Iris pigment epithelial cell (primary cell): Measurements from ENCODE around the gene SERPINA10.
"Not testable (repeated sequence)": the region's sequence is repeated elsewhere in the genome, so short reads cannot be mapped to it uniquely, and the experiment has no call there.

Experiments
- DNase-seq: peaks from one replicate; pipeline ENCODE4 v3.0.0-alpha.2; 2011; ENCODE audit warnings: low read depth

The SERPINA10 gene

DNA sequence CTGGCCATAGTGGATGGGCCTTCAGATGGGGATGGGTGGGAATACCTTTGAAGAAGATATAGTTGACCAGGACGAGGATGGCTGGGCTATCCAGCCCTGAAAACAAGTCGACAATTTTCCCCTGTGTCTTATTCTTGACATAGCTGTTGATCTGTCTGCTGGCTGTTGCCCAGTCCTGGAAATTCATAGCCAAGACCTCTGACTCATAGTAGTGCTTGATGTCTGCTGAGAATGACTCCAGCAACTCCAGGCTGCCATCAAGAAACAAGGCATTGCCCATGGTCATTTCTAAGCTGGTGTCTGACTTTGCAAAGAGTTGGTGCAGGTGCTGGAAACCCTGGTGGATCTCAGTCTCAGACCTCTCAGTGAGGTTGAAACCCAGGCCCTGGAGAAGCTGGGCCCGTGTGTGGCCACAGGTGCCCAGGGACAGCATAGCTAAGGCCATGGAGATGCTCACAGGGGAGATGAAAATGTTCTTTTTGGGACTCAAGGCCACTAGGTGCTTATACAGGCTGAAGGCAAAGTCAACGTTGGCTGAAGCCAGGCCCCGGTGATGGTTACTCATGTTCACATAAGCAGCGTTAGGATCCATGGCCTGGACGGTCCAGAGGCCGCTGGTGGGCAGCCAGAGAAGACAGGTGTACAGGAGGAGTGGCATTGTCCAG lies 21.1 kb upstream of the SERPINA10 start:
- DNase-seq, result peak; percentile 18

DNA sequence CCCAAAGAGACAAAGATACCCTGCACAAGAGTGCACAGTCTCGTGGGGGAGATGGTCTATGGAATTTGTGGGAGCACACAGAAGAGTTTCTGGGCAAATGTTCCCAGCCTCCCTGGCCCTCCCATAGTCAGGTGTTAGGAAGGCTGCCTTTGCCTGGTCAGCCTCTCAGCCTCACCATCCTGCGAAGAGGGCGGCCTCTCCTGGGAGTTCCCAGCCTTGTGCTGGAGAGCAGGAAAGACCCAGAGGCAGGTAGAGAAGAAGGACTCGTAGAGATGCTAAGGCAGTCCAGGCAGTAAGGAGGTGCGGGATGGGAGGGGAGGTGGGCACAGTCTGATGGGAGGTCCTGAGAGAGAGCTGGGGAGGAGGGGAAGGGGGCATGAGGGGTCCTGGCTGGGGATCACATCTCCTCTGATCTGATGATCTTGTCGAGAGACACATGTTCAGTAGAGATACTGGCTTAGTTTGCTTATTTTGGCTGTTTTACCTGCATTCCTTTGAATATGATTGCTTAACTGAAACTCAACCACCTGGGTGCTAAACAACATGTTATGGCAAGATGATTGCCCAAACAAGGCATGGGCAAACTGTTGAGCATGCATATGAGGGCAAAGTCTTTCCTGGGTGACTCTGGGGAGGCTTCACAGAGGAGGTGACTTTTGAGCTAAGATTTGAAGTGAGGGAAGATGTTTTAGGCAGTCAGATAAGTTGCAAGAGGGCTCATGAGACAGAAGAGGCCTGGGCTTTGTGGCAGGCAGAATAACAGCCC lies 19.6 kb upstream of the SERPINA10 start:
- DNase-seq, result no peak

DNA sequence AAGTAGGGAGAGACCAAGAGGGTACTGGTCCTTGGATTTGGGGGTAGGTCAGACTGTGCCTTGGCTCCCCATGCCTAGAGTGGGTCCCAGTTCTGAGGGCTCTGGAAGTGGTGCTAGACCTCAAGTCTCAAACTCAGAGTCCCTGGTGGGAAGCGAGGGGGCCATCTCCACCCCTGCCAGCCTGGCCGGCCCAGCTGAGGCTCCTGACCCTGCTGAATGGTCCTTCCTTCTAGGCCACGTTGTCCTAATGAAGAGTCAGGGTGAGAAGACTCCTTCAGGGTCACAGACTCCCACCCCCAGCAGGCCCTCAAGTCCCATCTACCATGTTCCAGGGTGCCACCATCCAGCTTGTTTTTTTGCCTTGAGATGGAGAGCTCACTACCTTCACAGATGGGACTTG lies 17.2 kb upstream of the SERPINA10 start:
- DNase-seq, result no peak

DNA sequence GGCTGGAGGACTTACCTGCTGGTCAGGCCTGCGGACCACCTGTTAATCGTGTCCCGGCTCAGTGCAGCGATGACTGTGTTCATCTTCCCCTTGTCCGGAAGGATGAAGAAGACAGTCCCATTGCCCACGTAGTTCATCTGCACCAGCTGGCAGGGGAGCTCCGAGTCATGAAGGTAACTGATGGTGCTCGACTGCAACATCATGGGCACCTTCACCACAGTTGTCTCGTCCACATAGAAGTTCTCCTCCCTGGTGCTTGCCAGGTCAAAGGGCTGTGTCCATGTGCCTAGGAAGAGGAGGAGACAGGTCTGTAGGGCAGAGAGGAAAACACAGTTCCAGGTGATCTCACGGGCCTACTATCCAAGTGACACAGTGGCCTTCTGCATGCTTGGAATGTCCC lies 16.7 kb upstream of the SERPINA10 start:
- no peak for DNase-seq

DNA sequence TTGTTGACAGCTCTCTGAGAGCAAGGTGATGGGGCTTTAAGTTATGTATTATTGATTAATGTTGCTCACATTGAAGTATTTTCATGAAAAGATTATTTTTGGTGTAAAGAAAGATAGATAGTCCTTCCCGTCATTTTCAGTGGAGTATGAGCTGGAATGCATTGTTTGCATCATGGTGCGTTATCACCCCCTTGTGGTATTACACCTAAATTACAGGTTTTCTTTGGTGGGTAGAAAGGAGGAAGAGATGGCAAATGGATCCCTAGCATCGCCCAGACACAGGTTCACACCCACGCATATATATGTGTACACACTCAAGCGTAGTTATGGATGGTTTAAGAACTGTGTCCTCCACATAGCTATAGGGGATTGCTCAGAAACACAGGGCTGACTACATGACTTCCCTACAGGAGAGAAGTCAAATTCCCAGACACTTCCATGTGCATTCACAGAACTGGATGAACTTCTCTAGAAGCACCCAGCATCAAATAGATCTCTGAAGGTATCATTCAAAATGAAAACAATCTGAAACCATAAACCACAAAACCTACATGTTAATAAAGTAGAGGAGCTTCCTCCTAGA lies 14.4 kb upstream of the SERPINA10 start:
- peak; percentile 11 for DNase-seq

DNA sequence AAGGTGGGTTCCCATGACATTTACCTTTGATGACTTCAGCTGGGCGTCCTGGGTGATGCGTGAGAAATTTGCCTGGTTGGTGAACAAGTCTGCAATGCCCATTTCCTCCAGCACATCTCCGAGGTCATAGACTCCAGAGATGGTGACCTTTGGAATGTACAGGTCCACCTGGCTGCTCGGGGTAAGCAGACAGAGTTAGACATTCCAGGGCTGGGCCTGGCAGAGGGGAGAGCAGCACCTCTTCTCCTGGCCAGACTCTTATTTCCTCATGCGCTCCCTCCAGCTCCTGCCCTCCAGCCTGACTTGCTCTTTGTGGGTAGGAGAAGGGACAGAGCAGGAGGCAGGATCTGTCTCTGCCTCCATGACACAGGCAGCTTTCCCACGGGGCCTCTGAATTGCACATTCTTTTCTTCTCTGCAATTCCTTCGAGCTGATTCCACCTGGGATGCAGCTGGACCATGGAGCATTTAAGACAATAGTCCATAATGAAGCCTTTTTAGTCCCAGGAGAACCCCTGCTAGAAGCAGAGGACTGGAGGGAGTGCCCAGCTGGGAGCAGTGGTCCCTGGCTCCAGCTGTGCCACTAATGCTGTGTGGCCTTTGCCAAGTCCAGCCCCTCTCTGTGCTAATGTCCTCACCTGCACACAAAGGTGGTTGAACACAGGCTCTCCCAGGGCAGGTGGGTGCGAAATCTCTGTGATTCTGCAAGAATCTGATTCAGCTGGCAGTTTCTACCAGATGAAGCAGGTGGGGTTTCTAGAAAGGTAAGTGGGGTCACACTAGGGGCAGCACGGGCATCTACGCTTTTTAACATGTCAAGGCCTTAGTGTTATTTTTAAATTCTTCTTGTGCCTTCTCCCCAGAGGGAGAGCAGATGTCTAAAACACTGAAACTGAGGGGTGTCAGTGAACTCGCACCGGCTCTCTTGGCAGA lies 13.2 kb upstream of the SERPINA10 start:
- DNase-seq, result no peak

DNA sequence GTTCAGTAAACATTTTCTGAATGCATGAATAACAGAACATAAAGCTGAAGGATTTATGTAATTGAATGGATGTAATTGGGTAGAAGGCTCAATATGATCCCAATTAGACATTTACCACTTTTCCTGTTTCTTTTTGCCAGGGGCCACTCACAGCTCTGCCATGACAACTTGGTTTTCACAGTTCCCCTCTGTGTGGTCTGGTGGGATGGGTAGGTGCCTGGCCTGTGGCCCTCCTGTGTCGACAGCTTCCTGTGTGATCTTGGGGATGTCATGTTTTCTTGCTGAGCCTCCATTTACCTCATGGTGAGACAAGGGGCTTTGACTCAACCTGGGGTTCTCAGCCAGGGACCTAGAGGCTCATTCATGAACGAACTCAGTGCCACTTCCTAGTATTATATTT lies 12.6 kb upstream of the SERPINA10 start:
- DNase-seq, result no peak

DNA sequence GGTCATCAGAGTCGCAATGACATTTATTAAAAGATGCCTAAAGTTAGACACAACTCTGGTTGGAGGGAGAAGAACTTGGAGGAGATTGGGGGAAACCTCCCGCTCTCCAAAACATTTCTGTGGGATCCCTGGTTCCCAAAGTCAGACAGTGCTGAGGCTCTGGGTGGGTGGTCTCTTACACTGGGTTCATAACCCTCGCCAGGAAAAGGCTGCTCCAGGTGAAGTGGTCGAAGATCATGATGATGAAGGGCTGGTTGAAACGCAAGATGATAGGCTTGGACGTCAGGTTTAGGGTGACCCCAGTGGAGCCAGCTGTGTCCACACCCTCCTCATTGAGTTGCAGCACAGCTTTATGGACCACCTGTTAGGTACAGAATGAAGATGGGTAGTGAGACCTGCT lies 11.2 kb upstream of the SERPINA10 start:
- no peak for DNase-seq

DNA sequence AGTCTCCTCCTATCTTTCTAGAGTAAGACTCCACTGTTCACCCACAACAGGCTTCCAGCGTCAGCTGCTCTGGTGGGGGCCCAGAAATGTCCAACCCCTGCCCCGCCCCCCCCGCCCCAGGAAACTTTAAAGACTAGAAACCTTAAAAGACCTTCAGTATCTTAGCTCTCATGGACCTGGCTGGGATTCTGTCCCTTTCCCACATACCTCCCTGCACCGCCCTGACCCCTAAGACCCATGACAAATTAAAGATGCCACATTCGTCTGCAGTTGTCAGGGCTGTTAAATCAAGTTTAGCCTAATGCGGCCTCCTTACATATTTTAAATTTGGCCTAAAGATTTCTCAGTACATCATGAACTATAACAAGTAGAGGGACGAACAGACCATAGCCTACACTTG lies 10.0 kb upstream of the SERPINA10 start:
- no peak for DNase-seq

DNA sequence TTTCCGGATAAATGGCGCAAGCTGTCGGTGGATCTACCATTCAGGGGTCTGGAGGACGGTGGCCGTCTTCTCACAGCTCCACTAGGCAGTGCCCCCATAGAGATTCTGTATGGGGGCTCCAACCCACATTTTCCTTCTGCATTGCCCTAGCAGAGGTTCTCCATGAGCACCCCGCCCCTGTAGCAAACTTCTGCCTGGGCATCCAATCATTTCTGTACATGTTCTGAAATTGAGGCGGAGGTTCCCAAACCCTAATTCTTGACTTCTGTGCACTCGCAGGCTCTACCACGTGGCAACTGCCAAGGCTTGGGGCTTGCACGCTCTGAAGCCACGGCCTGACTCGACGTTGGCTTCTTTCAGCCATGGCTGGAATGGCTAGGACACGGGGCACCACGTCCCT lies 5.1 kb upstream of the SERPINA10 start:
- DNase-seq, result no peak

DNA sequence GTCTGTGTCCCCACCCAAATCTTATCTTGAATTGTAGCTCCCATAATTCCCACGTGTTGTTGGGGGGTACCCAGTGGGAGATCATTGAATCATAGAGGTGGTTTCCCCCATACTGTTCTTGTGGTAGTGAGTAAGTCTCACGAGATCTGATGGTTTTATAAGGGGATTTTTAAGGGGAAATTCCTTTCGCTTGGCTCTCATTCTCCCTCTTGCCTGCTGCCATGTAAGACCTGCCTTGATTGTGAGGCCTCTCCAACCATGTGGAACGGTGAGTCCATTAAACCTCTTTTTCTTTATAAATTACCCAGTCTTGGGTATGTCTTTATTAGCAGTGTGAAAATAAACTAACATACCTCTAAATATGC lies 3.1 kb upstream of the SERPINA10 start:
- not testable (repeated sequence) for DNase-seq

DNA sequence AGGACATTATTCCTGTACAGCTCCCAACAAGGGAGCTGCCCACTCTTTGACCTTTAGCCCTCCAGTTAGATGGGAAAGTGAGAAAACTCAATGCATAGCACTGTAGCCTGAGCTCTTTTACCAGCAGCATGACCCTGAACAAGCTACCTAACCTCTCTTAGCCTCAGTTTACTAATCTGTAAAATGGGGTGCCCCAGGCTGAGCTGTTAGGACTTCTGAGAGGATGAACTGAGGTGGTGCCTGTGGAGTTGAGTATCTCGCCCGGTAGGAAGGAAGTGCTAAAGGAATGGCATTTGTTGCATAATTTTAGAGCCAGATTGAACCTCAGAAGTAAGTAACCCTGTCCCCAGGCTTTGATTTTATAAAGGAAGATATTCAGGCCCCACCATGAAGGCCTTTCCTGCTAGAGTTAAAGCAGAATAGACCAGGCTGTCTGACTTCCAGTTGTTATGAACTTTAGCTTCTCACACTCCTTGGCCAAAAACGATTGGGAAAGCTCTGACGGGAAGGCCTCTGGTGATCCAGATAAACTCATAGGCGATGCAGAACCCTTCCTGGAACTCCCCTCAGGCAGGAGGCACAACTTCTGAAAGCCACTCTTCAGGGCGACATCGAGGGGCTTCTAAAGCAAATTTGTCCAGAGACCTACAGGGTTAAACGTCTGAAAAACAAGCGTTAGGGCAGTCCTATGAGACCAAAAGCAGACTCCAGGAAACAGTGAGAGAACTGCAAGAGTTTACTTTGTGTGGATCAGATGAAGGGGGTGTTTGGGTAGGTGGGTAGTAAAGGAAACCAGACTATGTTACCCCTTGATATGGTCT lies 2.5 kb upstream of the SERPINA10 start:
- no peak for DNase-seq

DNA sequence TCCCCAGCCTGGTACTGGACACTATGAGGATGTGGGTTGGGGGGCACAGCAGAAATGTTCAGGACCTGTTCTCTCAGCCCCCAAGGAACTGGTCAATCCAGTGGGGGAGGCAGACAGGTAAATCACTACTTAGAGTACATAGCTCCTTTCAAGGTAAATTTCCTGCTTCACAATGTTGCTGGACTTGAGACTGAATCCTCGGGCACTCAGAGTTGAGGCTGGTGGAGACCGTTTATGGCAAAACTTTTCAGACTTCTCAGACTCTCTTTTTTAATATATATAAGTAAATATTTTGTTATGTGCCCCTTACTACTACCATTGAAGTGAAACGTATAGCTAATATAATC lies 483 bp upstream of the SERPINA10 start:
- DNase-seq, result no peak

DNA sequence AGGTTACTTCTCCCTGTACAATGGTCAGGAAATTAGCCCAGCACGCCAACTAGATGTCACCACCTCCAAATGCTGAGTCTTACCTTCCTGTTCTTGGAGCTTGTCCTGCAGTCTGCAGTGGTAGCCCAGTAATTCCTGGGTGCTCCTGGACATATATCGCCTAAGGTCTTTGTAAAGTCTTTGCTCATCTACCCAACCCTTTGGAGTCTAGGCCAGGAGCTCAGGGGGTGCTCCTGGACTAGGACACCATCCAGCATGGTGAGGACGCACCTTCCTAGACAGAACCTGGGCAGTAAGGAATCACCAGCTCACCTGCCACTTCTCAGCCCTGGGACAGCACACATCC lies 569 bp downstream of the SERPINA10 start:
- no peak for DNase-seq

DNA sequence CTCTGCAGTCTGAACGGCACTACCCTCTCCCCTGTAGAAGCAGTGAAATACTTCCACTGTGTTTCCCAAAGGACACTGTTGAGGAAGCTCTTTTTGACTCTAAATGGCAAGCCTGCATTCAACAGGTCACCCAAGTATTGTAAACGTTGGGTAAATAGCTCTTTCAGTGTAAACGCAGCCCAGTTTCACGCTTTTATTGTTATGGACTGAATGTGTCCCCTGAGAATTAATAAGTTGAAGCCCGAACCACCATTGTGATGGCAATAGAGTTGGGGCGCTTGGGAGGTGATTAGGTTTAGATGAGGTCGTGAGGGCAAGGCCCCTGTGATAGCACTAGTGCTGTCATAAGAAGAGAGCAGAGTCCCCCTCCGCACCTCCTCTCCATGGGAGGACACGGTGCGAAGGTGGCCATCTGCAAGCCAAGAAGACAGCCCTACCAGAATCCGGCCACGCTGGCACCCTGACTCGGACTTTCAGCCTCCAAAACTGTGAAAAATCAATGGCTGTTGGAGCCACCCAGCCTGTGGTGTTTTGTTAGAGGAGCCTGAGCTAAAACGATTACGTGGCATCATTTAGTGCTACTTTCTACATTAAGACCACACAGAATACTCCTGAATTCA lies 1.1 kb downstream of the SERPINA10 start:
- DNase-seq, result no peak

DNA sequence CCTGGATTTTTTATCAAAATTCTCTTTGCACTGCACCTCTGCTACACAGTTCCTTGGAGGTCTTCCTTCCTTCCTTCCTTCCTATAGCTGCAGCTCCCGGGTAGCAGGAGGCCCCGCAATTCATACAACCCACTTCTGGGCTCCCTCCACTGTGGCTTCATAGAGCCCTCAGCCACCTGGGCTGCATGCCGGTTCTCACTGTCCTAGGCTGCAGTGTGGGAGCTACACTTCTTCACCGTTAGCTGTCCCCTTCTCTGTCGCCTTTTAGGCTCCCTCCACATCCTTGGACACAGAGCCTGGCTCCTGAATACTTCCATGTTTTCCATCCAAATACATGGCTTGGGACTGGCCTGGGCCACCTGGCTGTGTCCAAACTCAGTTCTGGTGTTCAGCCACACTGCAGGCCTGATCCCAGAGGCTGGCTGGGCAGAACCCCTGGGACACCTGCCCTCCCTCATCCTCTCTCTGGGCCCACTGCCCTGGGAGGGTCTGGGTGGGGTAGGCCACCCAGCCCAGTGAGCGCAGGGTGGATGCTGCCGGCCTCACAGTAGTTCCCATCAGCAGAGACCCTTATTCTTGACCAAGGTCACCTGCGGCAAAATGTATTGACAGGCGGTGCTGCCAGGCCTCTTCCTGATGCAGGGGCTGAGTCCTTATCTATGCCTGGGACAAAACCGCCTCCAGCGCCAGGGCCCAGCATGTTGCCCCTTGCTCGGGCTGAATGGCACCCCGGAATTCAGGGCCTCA lies 1.7 kb downstream of the SERPINA10 start:
- no peak for DNase-seq

DNA sequence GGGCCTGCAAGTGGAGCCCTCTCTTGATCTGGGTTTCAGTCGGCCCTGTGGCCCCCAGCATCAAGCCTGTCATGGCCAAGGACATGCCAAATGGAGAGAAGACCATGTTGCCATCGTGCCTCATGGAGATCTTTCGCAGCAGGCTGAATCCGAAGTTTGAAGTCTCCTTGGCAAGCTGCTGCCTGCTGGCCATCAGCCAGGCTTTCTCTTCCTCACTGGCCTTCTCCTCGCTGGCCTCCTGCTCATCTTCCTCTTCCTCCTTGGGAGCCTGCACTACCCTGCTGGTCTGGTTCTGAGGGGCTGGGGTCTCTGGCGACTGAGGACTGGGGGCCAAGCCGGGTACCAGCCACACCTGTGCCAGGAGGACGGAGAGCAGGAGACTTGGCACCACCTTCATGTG lies 2.9 kb downstream of the SERPINA10 start:
- no peak for DNase-seq

DNA sequence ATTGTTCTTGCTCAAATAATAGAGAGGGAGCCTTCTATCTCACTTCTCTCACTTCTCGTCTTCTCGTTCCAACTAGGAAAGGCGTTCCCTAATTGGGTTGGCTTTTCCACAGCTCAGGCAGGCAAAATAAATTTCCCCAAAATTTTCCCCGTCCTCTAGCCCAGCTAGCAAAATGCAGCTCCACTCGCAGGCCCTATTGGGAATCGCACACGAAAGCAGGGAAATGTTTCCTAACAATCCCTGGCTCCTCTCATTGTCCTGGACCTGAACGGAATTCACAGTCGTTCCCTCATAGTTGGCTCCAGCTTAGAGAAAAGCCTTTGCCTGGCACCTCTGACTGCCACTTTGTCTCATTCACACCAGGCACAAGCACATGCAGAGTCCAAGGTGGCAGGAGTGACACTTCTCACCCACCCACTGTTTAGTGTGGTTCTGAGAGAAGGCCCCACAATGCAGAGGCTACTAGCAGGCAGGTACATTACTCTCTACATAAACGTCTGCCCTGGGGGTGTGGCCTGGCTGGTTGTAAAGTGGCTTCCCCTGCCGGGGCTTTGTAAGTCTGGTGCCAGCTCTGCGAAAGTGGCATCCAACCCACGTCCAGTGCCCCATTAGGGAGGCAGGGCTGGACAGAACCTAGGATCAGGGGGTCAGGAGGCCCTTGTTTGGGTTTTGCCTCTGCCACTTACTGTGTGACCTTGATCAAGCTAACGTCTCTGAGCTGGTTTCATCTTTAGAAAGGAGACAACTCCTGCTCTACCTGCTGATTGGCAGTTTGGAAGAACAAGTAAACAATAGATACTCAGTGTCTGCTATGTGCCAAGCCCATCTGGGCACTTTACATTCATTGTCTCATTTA lies 4.2 kb downstream of the SERPINA10 start:
- no peak for DNase-seq

DNA sequence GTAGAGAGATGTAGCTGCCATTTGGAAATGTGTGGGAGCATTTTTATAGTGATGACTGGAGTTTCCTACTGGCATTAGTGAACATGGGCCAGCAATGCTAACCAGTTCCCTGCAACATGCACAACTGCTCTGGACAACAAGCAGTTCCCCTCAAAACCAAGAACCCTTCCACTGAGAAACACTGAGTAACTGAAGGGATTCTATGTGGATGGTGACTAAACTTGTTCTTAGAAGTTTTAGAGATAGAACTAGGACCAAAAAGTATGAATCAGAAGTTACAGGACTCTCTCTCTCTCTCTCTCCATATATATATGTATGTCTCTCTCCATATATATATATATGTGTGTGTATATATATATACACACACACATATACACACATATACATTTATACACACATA lies 7.9 kb downstream of the SERPINA10 start:
- no peak for DNase-seq

DNA sequence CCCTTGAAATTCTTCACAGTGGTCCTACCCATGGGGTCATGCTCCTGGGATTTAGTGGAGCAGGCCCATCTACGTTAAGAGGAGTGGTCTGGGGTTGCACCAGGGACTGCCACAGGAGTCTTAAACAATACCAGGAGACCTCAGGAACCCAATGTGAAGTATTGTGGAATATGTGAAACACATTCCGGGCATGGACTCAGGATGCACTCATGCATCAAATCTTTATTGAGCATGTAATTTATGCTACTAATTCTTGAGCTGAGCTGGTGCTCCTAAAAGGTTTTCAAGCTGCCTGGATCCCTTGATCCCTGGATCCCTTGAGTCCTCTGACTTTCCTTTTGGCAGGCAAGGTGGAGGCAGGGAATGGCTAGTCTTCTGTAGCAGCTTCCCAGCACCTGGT lies 8.8 kb downstream of the SERPINA10 start:
- no peak for DNase-seq
